HCT116 (cell line): ENCODE data around the gene PFDN2. TPM values are rescaled to one million over a fixed set of nuclear protein-coding genes. Genes with fewer than 3 reads are reported as not detected.

ENCODE experiments used
- ATAC-seq: fragments of 200-7000 bp; cut with Tn5 transposase; 2 replicates; pipeline ENCODE4 v1.9.1; 2020; ENCODE audit warnings: mild to moderate bottlenecking, moderate library complexity
- BruUV-seq: library from RNA; stranded (reverse); fragments of 400-500 nt; replicated peaks from 2 replicates; lab custom pipeline; 2021; lab: Mats Ljungman, UMichigan
- CTCF ChIA-PET: fragments of 300-600 bp; sonication (Branson Sonifier 250); formaldehyde crosslinking; loops from one replicate; lab custom pipeline; 2021; ENCODE audit warnings: antibody characterized with exemption; lab: Charles Lee
- POLR2A ChIA-PET: fragments of 300-600, 350-600 bp; sonication (Branson Sonifier 250); formaldehyde crosslinking; loops from one replicate; lab custom pipeline; 2021; ENCODE audit warnings: antibody characterized with exemption; lab: Charles Lee
- RAD21 ChIA-PET, 2 experiments: fragments of 300-600 bp; sonication (Branson Sonifier 250); formaldehyde crosslinking; loops; one replicate each; lab custom pipeline; 2023; ENCODE audit warnings: low total read pairs in 2 of 2; ENCODE audit not compliant: uncharacterized antibody in 2 of 2, unreplicated experiment in 2 of 2, low non-redundant PET in 1 of 2; lab: Charles Lee
- DNase-seq: peaks from one replicate; pipeline ENCODE4 v3.0.0-alpha.2; 2010; ENCODE audit warnings: low read depth, low spot score
- H2AFZ ChIP-seq: fragments of 200-600 bp; shearing (Covaris generic), sonication (generic); 2 replicates; pipeline ENCODE4 v1.6.1; 2017; ENCODE audit warnings: low read depth, mixed run types, mixed read lengths, antibody characterized with exemption, low read length; ENCODE audit not compliant: poor library complexity, severe bottlenecking
- H3K27ac ChIP-seq: 2 replicates; pipeline ENCODE4 v1.5.1; 2012; ENCODE audit warnings: low read depth, low read length
- H3K27me3 ChIP-seq: fragments of 200-600 bp; sonication (generic); 2 replicates; pipeline ENCODE4 v1.6.1; 2016; ENCODE audit warnings: mixed run types, low read length, mixed read lengths; ENCODE audit not compliant: insufficient read depth
- H3K36me3 ChIP-seq, 2 experiments: fragments of 200-500 bp in 1 of 2; fragments of 200-600 bp in 1 of 2; sonication (Bioruptor generic) in 1 of 2; sonication (generic) in 1 of 2; 2 replicates each; pipeline versions ENCODE4 v1.5.1 to v1.6.1; 2014 to 2016; ENCODE audit warnings: low read length in 2 of 2, inconsistent platforms in 1 of 2, mixed read lengths in 1 of 2, mixed run types in 1 of 2; ENCODE audit not compliant: insufficient read depth in 2 of 2, control insufficient read depth in 1 of 2
- H3K4me1 ChIP-seq, 2 experiments: fragments of 200-600 bp in 1 of 2; sonication (generic) in 1 of 2; 2 replicates each; pipeline versions ENCODE4 v1.5.1 to v1.6.1; 2012 to 2017; ENCODE audit warnings: low read length in 2 of 2, inconsistent platforms in 1 of 2, mild to moderate bottlenecking in 1 of 2, mixed read lengths in 1 of 2, mixed run types in 1 of 2, moderate library complexity in 1 of 2; ENCODE audit not compliant: insufficient read depth in 2 of 2, control insufficient read depth in 1 of 2
- H3K4me2 ChIP-seq: fragments of 200-600 bp; sonication (generic); 2 replicates; pipeline ENCODE4 v1.6.1; 2017; ENCODE audit warnings: mixed run types, low read length, mixed read lengths
- H3K4me3 ChIP-seq, 2 experiments: fragments of 200-600 bp in 1 of 2; sonication (generic) in 1 of 2; replicated peaks in 1 of 2; 2 replicates each; pipeline ENCODE4 v1.5.1; 2011 to 2016; ENCODE audit warnings: low read length in 2 of 2, control low read depth in 1 of 2, low read depth in 1 of 2, mild to moderate bottlenecking in 1 of 2, mixed read lengths in 1 of 2, mixed run types in 1 of 2
- H3K79me2 ChIP-seq: fragments of 200-600 bp; sonication (generic); 2 replicates; pipeline ENCODE4 v1.6.1; 2017; ENCODE audit warnings: mild to moderate bottlenecking, mixed run types, low read length, moderate library complexity, mixed read lengths; ENCODE audit not compliant: insufficient read depth
- H3K9ac ChIP-seq: fragments of 200-600 bp; sonication (generic); 2 replicates; pipeline ENCODE4 v1.6.1; 2016; ENCODE audit warnings: low read length, mixed read lengths
- H3K9me2 ChIP-seq: fragments of 200-600 bp; sonication (generic), shearing (Covaris generic); 2 replicates; pipeline ENCODE4 v1.6.1; 2017; ENCODE audit warnings: mixed run types, mild to moderate bottlenecking, moderate library complexity; ENCODE audit not compliant: insufficient read depth
- H3K9me3 ChIP-seq, 2 experiments: fragments of 200-500 bp in 1 of 2; fragments of 200-600 bp in 1 of 2; sonication (Bioruptor generic) in 1 of 2; sonication (generic) in 1 of 2; 2 replicates each; pipeline ENCODE4 v1.6.1; 2014 to 2017; ENCODE audit warnings: low read length in 2 of 2, mixed read lengths in 2 of 2, inconsistent platforms in 1 of 2, low read depth in 1 of 2, mild to moderate bottlenecking in 1 of 2, mixed run types in 1 of 2, moderate library complexity in 1 of 2; ENCODE audit not compliant: control insufficient read depth in 1 of 2, insufficient read depth in 1 of 2
- H4K20me1 ChIP-seq: fragments of 200-600 bp; sonication (generic), shearing (Covaris generic); 2 replicates; pipeline ENCODE4 v1.6.1; 2017; ENCODE audit warnings: mixed run types, mild to moderate bottlenecking, moderate library complexity; ENCODE audit not compliant: insufficient read depth
- CBX3 ChIP-seq: IDR thresholded peaks from 2 replicates; pipeline ENCODE4 v1.6.1; 2012; ENCODE audit warnings: low read depth
- CEBPB ChIP-seq: IDR thresholded peaks from 2 replicates; pipeline ENCODE4 v1.6.1; 2012; ENCODE audit warnings: low read depth
- EGR1 ChIP-seq: IDR thresholded peaks from 2 replicates; pipeline ENCODE4 v1.6.1; 2012; ENCODE audit warnings: low read depth
- EZH2 ChIP-seq: fragments of 200-600 bp; sonication (generic); IDR thresholded peaks from 2 replicates; pipeline ENCODE4 v1.6.1; 2017; ENCODE audit warnings: antibody characterized with exemption, mixed run types
- FOSL1 ChIP-seq: IDR thresholded peaks from 2 replicates; pipeline ENCODE4 v1.6.1; 2012; ENCODE audit warnings: low read depth
- JUND ChIP-seq: IDR thresholded peaks from 2 replicates; pipeline ENCODE4 v1.6.1; 2012
- POLR2AphosphoS5 ChIP-seq: IDR thresholded peaks from 2 replicates; pipeline ENCODE4 v1.6.1; 2011; ENCODE audit warnings: mild to moderate bottlenecking, low read depth, low read length, moderate library complexity
- SIN3A ChIP-seq: IDR thresholded peaks from 2 replicates; pipeline ENCODE4 v1.6.1; 2012; ENCODE audit warnings: low read depth
- SP1 ChIP-seq: IDR thresholded peaks from 2 replicates; pipeline ENCODE4 v1.6.1; 2012; ENCODE audit warnings: low read depth
- SRF ChIP-seq: IDR thresholded peaks from 2 replicates; pipeline ENCODE4 v1.6.1; 2012; ENCODE audit warnings: low read depth
- TCF7L2 ChIP-seq: IDR thresholded peaks from 2 replicates; pipeline ENCODE4 v1.7.0; 2011; ENCODE audit warnings: borderline replicate concordance, inconsistent platforms; ENCODE audit not compliant: insufficient read depth, insufficient read length; ENCODE audit errors: extremely low read depth
- ZNF274 ChIP-seq: fragments of 200-500 bp; sonication (Bioruptor generic); IDR thresholded peaks from 2 replicates; pipeline ENCODE4 v1.6.1; 2014; ENCODE audit warnings: mild to moderate bottlenecking, low read depth, low read length, inconsistent platforms
- intact Hi-C: fragments of 100-400 bp; cut with micrococcal nuclease; formaldehyde crosslinking; loops from 2 replicates; pipeline ENCODE4 v1.10.0; 2022
- total RNA-seq: library from RNA; stranded (reverse); gene quantifications from one replicate; pipeline ENCODE4 v1.2.1, GENCODE V29; 2021; ENCODE audit not compliant: unreplicated experiment
- TF ChIP-seq, protein P1 (sequence below), 3 experiments: fragments of 200-600 bp in 1 of 3; sonication (generic) in 1 of 3; IDR thresholded peaks in 2 of 3; conservative IDR thresholded peaks in 1 of 3; 2 replicates each; pipeline ENCODE4 v1.5.1; 2012 to 2017; ENCODE audit warnings: low read depth in 2 of 3, low read length in 2 of 3, antibody characterized with exemption in 1 of 3, borderline replicate concordance in 1 of 3, control low read depth in 1 of 3, mild to moderate bottlenecking in 1 of 3, mixed read lengths in 1 of 3, mixed run types in 1 of 3, moderate library complexity in 1 of 3; ENCODE audit not compliant: insufficient read depth in 1 of 3
- TF ChIP-seq, protein P2 (sequence below): IDR thresholded peaks from 2 replicates; pipeline ENCODE4 v1.6.1; 2012

The PFDN2 gene
- total RNA-seq, 1 experiment from 2014 or later = 179 TPM

DNA sequence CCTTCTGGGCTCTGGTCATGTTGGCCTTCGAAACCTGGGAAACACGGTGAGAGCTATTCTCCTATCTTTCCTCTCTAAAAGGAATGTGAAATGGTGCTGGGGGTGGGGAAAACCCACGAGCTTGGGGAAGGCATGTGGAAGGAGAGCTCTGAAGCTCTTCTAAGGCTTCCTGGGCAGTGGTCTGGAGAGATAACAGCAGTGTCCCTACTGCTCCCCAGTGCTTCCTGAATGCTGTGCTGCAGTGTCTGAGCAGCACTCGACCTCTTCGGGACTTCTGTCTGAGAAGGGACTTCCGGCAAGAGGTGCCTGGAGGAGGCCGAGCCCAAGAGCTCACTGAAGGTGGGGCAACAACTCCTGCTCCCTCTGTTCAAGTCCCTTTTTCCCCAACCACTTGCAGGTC, 44.2 kb upstream of the PFDN2 start:
- peaks cover 8 to 39% of the 10 kb centered on the region in 2 experiments; a peak in 3 of 4 replicates for H3K4me1 ChIP-seq
- H3K9me2 ChIP-seq = no peaks in the 10 kb centered on the region
- ChIA-PET RAD21 (no interaction called here), CTCF (no interaction called here), POLR2A (no interaction called here)
- no peak for DNase-seq
- H3K79me2 ChIP-seq = peaks cover 11% of the 10 kb centered on the region; the same call in 1 of the 2 replicates
- intact Hi-C loops = no loop called here
- H2AFZ ChIP-seq = no peak overlapping the region
- no peak overlapping the region for H3K4me3 ChIP-seq
- no peaks in the 10 kb centered on the region for H4K20me1 ChIP-seq
- no peaks in the 10 kb centered on the region for H3K9me3 ChIP-seq
- TF ChIP-seq SIN3A (no peak), TCF7L2 (no peak), POLR2AphosphoS5 (no peak), FOSL1 (no peak), EZH2 (no peak), ZNF274 (no peak), SP1 (no peak), CEBPB (no peak), JUND (no peak), CBX3 (no peak), SRF (no peak), EGR1 (no peak)
- TF ChIP-seq, protein P1, sequence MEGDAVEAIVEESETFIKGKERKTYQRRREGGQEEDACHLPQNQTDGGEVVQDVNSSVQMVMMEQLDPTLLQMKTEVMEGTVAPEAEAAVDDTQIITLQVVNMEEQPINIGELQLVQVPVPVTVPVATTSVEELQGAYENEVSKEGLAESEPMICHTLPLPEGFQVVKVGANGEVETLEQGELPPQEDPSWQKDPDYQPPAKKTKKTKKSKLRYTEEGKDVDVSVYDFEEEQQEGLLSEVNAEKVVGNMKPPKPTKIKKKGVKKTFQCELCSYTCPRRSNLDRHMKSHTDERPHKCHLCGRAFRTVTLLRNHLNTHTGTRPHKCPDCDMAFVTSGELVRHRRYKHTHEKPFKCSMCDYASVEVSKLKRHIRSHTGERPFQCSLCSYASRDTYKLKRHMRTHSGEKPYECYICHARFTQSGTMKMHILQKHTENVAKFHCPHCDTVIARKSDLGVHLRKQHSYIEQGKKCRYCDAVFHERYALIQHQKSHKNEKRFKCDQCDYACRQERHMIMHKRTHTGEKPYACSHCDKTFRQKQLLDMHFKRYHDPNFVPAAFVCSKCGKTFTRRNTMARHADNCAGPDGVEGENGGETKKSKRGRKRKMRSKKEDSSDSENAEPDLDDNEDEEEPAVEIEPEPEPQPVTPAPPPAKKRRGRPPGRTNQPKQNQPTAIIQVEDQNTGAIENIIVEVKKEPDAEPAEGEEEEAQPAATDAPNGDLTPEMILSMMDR (IDR thresholded peaks at IDR 0.05 in 2 of 3, conservative IDR thresholded peaks at IDR 0.05 in 1 of 3; ENCODE audit: borderline replicate concordance in 1 of 3, insufficient read depth in 1 of 3, low read depth in 2 of 3, low read length in 2 of 3) = no peak
- TF ChIP-seq, protein P2, sequence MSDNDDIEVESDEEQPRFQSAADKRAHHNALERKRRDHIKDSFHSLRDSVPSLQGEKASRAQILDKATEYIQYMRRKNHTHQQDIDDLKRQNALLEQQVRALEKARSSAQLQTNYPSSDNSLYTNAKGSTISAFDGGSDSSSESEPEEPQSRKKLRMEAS = no peak
- no peak overlapping the region for H3K27ac ChIP-seq
- H3K9ac ChIP-seq = no peak overlapping the region
- ATAC-seq = no peak
- no peak overlapping the region for H3K4me2 ChIP-seq
- peaks cover 8 to 26% of the 10 kb centered on the region in 2 experiments; a peak in 2 of 4 replicates for H3K36me3 ChIP-seq
- BruUV-seq = no TSS peak
- no peaks in the 10 kb centered on the region for H3K27me3 ChIP-seq
